GM20000 (cell line): ENCODE data around the gene FRMD4A.

Experiments
- DNase-seq: peaks from one replicate; pipeline ENCODE4 v3.0.0; 2012; ENCODE audit warnings: low spot score
- TF ChIP-seq, protein P1 (sequence below): IDR thresholded peaks from 2 replicates; pipeline ENCODE4 v1.5.1; 2012; ENCODE audit warnings: mild to moderate bottlenecking, control low read depth; ENCODE audit errors: extremely low read depth, missing control alignments

The FRMD4A gene

DNA sequence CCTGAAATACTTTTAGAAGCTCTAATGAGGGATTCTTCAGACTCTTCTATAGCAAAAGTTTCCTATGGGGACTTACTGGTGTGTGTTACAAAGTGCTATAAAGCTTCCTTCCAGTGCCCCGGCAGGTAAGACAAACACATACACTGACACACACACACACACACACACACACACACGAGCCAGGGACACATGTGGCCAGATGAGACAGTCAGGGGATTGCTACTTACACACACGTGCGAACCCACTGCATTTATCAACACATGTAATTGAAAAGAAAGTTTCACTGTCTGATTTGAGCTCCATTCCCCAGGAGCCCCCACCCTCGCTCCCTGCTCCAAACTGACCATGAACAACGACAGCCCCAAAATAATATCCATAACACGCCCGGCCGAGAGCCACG lies 624.1 kb downstream of the FRMD4A start:
- no peak for DNase-seq
- TF ChIP-seq, protein P1, sequence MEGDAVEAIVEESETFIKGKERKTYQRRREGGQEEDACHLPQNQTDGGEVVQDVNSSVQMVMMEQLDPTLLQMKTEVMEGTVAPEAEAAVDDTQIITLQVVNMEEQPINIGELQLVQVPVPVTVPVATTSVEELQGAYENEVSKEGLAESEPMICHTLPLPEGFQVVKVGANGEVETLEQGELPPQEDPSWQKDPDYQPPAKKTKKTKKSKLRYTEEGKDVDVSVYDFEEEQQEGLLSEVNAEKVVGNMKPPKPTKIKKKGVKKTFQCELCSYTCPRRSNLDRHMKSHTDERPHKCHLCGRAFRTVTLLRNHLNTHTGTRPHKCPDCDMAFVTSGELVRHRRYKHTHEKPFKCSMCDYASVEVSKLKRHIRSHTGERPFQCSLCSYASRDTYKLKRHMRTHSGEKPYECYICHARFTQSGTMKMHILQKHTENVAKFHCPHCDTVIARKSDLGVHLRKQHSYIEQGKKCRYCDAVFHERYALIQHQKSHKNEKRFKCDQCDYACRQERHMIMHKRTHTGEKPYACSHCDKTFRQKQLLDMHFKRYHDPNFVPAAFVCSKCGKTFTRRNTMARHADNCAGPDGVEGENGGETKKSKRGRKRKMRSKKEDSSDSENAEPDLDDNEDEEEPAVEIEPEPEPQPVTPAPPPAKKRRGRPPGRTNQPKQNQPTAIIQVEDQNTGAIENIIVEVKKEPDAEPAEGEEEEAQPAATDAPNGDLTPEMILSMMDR = no peak

DNA sequence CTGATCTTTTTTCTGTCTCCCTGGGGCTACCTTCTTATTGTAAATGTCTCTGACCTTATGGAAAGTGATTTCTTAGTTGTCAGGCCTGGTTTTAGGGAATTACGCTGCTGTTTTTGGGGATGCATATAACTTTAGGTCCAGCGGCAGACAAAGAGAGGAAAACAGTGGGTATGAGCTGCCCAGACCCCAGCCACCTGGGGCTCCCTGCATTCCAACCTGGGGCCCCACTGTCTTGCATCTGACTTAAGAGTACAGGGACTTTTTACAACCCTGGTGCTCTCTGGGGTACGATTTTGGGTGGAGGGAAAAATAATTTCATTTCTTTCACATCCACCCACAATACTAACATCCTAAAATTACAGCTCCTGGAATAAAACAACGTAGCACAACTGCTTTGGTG lies 624.5 kb downstream of the FRMD4A start:
- TF ChIP-seq, protein P1 = no peak
- no peak for DNase-seq

DNA sequence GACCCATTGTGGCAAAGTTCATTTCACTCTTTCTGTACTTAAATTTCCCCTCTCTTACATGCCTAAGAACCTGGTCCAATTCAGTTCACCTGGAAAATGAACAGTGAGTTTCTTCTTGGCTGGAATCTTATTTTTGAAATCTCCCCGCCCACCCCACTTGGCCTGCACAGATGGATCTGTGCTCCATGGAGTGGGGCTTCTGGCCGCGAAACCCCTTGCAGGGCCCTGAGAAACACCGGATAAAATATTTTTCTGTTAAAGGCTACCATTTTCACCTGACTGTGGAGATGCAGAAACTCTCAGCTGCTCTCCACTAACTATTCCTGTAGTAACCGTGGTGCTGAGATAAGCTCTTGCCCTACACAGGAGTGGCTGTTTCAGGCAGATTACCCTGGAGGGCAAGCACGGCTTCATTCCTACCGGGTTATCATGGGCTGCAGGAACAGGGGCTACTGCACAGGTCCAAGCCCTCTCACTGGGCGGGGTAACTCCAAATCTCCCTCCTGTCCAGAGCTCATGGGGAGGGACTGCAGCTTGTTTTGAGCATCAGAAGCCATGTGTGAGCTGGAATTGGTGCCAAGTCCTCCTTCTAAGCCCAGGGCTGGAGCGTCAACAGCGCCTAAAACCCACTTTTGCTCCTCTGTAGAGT lies 625.1 kb downstream of the FRMD4A start:
- no peak for DNase-seq
- TF ChIP-seq, protein P1 = no peak

DNA sequence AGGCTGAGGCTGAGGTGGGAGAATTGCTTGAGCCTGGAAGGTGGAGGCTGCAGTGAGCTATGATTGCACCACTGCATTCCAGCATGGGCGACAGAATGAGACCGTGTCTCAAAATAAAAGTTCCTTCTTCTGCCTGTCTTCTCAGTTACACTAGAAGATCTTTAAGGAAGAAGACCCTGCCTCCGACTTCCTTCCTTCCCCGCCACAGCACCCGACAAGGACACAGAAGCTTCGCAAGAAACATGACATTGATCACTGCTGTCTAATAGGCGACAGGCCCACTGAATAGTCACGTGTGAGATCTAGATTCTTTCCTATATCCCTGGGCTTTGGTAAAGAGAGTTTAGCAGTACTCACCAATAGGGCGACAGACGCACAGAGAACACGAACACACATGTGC lies 625.8 kb downstream of the FRMD4A start:
- no peak for DNase-seq
- TF ChIP-seq, protein P1 = no peak

DNA sequence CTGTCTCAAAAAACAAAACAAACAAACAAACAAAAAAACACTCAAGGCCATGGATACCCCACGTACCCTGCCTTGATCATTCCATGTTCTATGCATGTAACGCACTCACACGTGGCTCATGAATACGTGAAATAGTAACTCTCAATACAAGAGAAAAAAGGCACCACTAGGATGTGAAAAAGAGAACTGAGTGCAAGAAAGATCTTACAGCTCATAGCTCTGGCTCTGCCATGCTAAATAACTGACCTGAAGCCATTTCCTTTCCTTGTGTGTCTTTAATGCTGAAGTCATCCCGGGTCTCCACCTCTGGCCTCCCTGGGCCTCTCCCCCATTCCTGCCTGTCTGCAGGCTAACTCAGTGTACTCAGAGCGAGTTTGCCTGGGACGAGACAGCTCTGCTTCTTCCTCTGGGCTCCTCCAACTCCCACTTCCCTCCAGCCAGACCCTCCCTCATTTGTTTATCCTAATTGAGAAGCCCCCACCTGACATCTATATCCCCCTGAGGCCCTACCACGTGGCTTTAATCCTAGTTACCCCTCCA lies 626.7 kb downstream of the FRMD4A start:
- no peak for DNase-seq
- TF ChIP-seq, protein P1 = no peak

DNA sequence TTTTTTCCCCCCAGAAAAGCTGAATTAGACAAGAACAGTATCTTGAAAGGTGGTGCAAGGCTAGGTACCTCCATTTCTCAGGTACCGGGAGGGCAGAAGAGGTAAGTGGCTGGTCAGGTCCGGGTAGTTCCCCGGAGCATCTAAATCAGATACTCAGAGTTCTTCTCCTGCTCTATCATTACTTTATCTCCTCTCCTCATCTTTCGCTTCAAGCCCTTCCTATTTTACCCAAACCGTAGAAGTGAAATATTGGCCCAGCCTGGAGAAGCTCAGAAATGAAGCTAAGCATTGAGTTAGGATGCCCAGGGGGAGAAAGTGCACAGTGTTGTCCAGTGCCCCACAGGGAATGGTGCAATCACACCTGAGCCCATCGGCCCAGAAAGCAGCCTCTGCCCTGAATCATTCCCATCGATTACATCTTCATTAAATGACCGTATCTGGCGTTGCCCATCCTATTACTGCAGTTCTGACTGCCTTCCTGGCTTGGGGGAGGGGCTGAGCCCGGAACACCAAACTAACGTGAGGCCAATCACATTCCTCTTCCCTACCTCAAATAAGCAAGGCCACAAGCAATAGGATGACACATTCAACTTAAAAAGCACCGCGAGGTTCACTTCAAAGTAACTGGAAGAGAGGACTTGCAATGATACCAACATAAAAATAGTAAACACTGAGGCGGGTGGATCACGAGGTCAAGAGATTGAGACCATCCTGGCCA lies 627.5 kb downstream of the FRMD4A start:
- TF ChIP-seq, protein P1 = no peak

DNA sequence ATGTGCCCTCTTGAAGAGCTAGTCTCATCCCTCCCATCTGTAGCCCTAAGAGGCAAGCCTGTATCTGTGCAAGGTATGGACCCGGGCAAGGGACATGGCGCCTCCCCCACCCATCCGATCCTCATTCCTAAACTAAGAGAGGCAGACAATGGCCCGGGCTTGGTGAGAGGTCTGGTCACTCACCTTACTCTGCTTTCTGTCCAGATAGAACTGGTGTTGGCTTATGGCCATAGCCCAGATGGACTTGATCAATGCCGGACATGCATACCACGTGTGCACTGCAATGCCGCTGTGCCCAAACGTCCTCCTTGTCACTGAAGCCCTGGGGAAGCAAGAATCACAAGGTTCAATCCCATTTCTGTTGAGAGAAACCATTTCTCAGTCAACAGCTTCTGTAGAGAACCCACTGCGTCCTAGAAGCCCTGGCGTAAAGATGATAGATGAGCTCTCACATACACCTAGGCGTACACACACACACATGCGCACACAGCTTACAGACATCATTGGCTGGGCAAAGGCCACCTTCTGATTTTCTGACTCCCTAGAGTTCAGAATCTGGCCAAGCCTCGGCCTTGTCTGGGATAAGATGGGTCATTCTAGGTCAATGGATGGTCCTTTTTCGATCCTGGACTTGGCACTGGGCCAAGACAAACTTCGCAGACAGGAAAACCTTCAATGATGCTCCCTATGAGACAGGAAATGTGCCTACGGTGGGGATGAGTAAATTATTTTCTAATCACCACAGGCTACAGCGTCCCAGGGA lies 629.4 kb downstream of the FRMD4A start:
- no peak for DNase-seq
- TF ChIP-seq, protein P1 = no peak

More for the DNA sequence above, 627.5 kb downstream of the FRMD4A start:
- DNase-seq = no peak
